ENCODE data around the gene HCLS1.

DNA sequence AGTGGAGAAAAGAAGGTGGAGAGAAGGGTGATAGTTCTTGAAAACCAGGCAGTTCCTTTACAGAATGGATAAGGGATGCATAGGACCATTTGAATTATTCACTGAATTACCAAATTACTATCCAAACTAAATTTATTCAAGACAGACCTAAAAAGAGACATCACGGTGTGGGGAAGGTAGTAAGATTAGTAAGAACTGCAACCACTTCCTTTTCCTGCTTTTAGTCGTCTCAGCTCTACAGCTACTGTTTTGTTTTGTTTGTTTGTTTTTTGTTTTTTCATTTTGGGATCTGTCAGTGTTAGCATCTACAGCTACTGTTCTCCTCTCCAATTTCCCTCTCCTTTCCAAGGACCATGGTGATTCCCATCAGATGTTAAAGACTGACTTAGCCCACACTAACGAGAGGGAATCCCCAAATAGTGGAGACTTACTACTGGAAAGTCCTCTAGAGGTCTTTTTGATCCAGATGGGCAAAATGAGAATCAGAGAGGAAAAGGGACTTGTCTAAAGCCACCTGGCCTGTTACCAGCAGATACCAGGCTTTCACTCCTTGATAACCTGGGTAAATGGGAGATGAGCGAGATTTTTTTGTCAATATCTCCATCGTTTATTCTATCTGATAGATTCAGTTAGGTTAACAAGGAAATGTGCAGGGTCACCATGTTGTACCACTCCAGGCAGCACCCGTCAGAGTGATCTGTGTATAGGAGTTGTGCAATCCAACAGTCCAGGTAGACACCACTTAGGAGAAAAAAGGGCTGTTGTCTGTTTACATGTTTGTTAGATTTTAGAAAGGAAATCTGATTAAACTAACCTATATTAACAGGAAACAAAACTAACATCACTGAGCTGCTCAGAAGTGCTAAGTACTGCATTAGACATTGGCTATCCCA lies 6.0 kb downstream of the HCLS1 start:
- TF ChIP-seq, protein P1, sequence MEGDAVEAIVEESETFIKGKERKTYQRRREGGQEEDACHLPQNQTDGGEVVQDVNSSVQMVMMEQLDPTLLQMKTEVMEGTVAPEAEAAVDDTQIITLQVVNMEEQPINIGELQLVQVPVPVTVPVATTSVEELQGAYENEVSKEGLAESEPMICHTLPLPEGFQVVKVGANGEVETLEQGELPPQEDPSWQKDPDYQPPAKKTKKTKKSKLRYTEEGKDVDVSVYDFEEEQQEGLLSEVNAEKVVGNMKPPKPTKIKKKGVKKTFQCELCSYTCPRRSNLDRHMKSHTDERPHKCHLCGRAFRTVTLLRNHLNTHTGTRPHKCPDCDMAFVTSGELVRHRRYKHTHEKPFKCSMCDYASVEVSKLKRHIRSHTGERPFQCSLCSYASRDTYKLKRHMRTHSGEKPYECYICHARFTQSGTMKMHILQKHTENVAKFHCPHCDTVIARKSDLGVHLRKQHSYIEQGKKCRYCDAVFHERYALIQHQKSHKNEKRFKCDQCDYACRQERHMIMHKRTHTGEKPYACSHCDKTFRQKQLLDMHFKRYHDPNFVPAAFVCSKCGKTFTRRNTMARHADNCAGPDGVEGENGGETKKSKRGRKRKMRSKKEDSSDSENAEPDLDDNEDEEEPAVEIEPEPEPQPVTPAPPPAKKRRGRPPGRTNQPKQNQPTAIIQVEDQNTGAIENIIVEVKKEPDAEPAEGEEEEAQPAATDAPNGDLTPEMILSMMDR (IDR thresholded peaks at IDR 0.05) = no peak
- no peak for TF ChIP-seq POLR2A (IDR thresholded peaks at IDR 0.05)

Measured in adrenal gland (tissue), 5 donors.